Measurements from ENCODE around the gene OR9A4. TPM values are rescaled to one million over a fixed set of nuclear protein-coding genes. Genes with fewer than 3 reads are reported as not detected.

Gene OR9A4
- total RNA-seq, 2 donors from 2014 or later, result not detected

- no peak overlapping the region for H3K27ac ChIP-seq (ENCODE audit: low read depth, low read length)
- no peak overlapping the region for H3K27ac Mint-ChIP-seq
- WGBS, 2 experiments (ENCODE audit: insufficient coverage in 1 of 2, insufficient read length in 1 of 2), result 78 to 84% methylated on average over 3 of the region's 3 CpGs
- TF ChIP-seq CTCF (conservative IDR thresholded peaks at IDR 0.05), result no peak
- no peak overlapping the region for H3K4me3 ChIP-seq (ENCODE audit: low read length)
- DNase-seq, result no peak
- H3K9ac ChIP-seq (ENCODE audit: extremely low read depth, low read length, poor library complexity, severe bottlenecking), result no peak overlapping the region
- H3K27me3 ChIP-seq (ENCODE audit: control insufficient read depth, insufficient read depth, low read length, poor library complexity, severe bottlenecking), result no peaks in the 10 kb centered on the region
- H3K4me1 Mint-ChIP-seq, result peaks cover 3% of the 10 kb centered on the region
- H3K36me3 ChIP-seq (ENCODE audit: control insufficient read depth, insufficient read depth, low read length), result no peaks in the 10 kb centered on the region
- peaks cover 2% of the 10 kb centered on the region for H3K9me3 Mint-ChIP-seq
- no peaks in the 10 kb centered on the region for H3K36me3 Mint-ChIP-seq (ENCODE audit: low read depth)
- no peaks in the 10 kb centered on the region for H3K27me3 Mint-ChIP-seq (ENCODE audit: insufficient read depth)
- no peaks in the 10 kb centered on the region for H3K4me1 ChIP-seq (ENCODE audit: control insufficient read depth, insufficient read depth, low read length)
- H3K4me3 Mint-ChIP-seq, result no peak overlapping the region
- no peaks in the 10 kb centered on the region for H3K9me3 ChIP-seq (ENCODE audit: control insufficient read depth, low read length)
Measured at GRCh38 chr7:141874787-141875186, 41.4 kb upstream of the OR9A4 start.

DNA sequence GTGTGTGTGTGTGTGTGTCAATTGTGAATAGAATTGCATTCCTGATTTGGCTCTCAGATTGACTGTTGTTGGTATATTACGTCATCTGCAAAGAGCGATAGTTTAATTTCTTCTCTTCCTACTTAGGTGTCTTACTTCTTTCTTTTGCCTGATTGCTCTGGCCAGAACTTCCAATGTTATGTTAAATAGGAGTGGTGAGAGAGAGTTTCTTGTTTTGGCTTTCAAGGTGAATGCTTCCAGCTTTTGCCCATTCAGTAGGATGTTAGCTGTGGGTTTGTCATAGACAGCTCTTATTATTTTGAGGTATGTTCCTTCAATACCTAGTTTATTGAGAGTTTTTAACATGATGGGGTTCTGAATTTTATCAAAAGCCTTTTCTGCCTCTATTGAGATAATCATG is 40.7 kb upstream of the OR9A4 start:
- H3K27ac Mint-ChIP-seq, result no peak overlapping the region
- 100% methylated on average over 2 of the region's 2 CpGs; no CpG with 5 or more reads in 1 of the 2 experiments for WGBS, 2 experiments (ENCODE audit: insufficient coverage in 1 of 2, insufficient read length in 1 of 2)
- H3K4me3 ChIP-seq (ENCODE audit: low read length), result no peak overlapping the region

DNA sequence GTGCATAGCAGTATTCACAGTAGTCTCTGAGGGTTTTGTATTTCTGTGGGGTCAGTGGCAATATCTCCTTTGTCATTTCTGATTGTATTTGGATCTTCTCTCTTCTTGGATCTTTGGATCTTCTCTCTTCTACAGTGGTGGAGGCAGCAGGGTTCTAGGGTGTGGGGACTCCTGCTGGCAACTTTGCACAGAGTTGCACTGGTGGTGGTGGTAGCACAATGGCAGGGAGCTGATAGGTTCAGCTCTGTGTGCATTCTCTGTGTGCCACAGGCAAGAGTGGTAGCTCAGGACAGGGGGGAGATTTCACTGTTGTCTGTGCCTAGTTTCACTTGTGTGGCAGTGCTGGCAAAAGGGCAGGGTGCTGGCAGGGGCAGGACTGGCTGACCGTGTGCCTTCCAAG is 39.8 kb upstream of the OR9A4 start:
- Histone ChIP-seq H3K4me1 (ENCODE audit: control insufficient read depth, insufficient read depth, low read length) (no peaks in the 10 kb centered on the region), H3K36me3 (ENCODE audit: control insufficient read depth, insufficient read depth, low read length) (no peaks in the 10 kb centered on the region), H3K9ac (ENCODE audit: extremely low read depth, low read length, poor library complexity, severe bottlenecking) (no peak overlapping the region), H3K27me3 (ENCODE audit: control insufficient read depth, insufficient read depth, low read length, poor library complexity, severe bottlenecking) (no peaks in the 10 kb centered on the region), H3K4me3 (ENCODE audit: low read length) (no peak overlapping the region), H3K27ac (ENCODE audit: low read depth, low read length) (no peak overlapping the region), H3K9me3 (ENCODE audit: control insufficient read depth, low read length) (no peaks in the 10 kb centered on the region)
- peaks cover 3% of the 10 kb centered on the region for H3K4me1 Mint-ChIP-seq
- H3K4me3 Mint-ChIP-seq, result no peak overlapping the region
- DNase-seq, result no peak
- no peaks in the 10 kb centered on the region for H3K27me3 Mint-ChIP-seq (ENCODE audit: insufficient read depth)
- H3K9me3 Mint-ChIP-seq, result no peaks in the 10 kb centered on the region
- 67 to 85% methylated on average over 1 of the region's 1 CpG for WGBS, 2 experiments (ENCODE audit: insufficient coverage in 1 of 2, insufficient read length in 1 of 2)
- H3K36me3 Mint-ChIP-seq (ENCODE audit: low read depth), result no peaks in the 10 kb centered on the region
- H3K27ac Mint-ChIP-seq, result no peak overlapping the region
- peak; percentile 26 for TF ChIP-seq CTCF (conservative IDR thresholded peaks at IDR 0.05)

More for the DNA sequence above, 40.7 kb upstream of the OR9A4 start:
- H3K4me3 Mint-ChIP-seq, result no peak overlapping the region
- TF ChIP-seq CTCF (conservative IDR thresholded peaks at IDR 0.05), result no peak
- Histone ChIP-seq H3K36me3 (ENCODE audit: control insufficient read depth, insufficient read depth, low read length) (no peaks in the 10 kb centered on the region), H3K9me3 (ENCODE audit: control insufficient read depth, low read length) (no peaks in the 10 kb centered on the region), H3K4me1 (ENCODE audit: control insufficient read depth, insufficient read depth, low read length) (no peaks in the 10 kb centered on the region), H3K27me3 (ENCODE audit: control insufficient read depth, insufficient read depth, low read length, poor library complexity, severe bottlenecking) (no peaks in the 10 kb centered on the region), H3K9ac (ENCODE audit: extremely low read depth, low read length, poor library complexity, severe bottlenecking) (no peak overlapping the region), H3K27ac (ENCODE audit: low read depth, low read length) (no peak overlapping the region)
- no peak for DNase-seq
- no peaks in the 10 kb centered on the region for H3K36me3 Mint-ChIP-seq (ENCODE audit: low read depth)
- H3K27me3 Mint-ChIP-seq (ENCODE audit: insufficient read depth), result no peaks in the 10 kb centered on the region
- H3K9me3 Mint-ChIP-seq, result peaks cover under 1% of the 10 kb centered on the region
- H3K4me1 Mint-ChIP-seq, result peaks cover 3% of the 10 kb centered on the region

Measured in endodermal cell (in vitro differentiated cells).